IPS DF 6.9 (cell line): ENCODE data around the gene PLA1A.
"Not testable (repeated sequence)": the region's sequence is repeated elsewhere in the genome, so short reads cannot be mapped to it uniquely, and the experiment has no call there.

Source experiments
- DNase-seq: peaks from one replicate; pipeline ENCODE4 v3.0.0-alpha.2; 2013; ENCODE audit warnings: low read depth, low spot score
- H3K27ac ChIP-seq: one replicate; pipeline ENCODE4 v1.5.1; 2013; ENCODE audit warnings: low read length, control low read depth
- H3K27me3 ChIP-seq: 2 replicates; pipeline ENCODE4 v1.6.1; 2013; ENCODE audit warnings: mild to moderate bottlenecking, low read length; ENCODE audit not compliant: control insufficient read depth, insufficient read depth
- H3K36me3 ChIP-seq: 2 replicates; pipeline ENCODE4 v1.6.1; 2013; ENCODE audit warnings: low read length; ENCODE audit not compliant: control insufficient read depth, insufficient read depth
- H3K4me1 ChIP-seq: 2 replicates; pipeline ENCODE4 v1.6.1; 2013; ENCODE audit warnings: low read length; ENCODE audit not compliant: control insufficient read depth, insufficient read depth
- H3K4me3 ChIP-seq: 2 replicates; pipeline ENCODE4 v1.5.1; 2013; ENCODE audit warnings: mild to moderate bottlenecking, low read length
- H3K9me3 ChIP-seq: 2 replicates; pipeline ENCODE4 v1.6.1; 2013; ENCODE audit warnings: low read length, inconsistent platforms; ENCODE audit not compliant: control insufficient read depth, insufficient read depth
- WGBS: extraction: QIAGEN DNeasy Blood & Tissue Kit; methylation state at CpG from one replicate; pipeline ENCODE4 v1.1.7; 2013; ENCODE audit warnings: mixed read lengths, missing lambda C conversion rate; ENCODE audit not compliant: insufficient read length, insufficient coverage; 5-methylcytosine and 5-hydroxymethylcytosine counted together

PLA1A gene

DNA sequence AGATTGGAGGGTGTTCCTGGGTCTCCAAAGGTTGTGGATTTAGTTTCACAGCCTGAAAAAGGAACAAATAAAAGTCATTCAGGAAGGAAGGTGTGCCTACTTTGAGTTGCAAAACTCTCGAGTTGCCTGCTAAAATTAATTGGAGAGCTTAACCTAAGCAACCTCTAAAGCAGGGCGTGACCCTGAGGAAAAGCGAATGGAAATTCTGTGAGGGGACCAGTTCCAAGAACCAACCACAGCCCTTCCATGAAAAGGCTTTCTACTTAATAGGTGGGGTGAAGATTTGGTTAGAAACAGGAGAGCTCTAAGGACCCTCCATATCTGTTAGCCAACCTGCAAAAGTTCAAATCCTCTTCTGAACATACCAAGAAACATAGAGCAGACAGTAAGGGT lies 39.8 kb upstream of the PLA1A start:
- no CpG with 5 or more reads among the region's 3 CpGs for WGBS
- H3K27me3 ChIP-seq, result no peaks in the 10 kb centered on the region
- H3K4me1 ChIP-seq, result no peaks in the 10 kb centered on the region; the same call in 1 of the 2 replicates
- no peak for DNase-seq
- no peaks in the 10 kb centered on the region for H3K36me3 ChIP-seq
- no peaks in the 10 kb centered on the region for H3K9me3 ChIP-seq
- H3K4me3 ChIP-seq, result no peak overlapping the region
- H3K27ac ChIP-seq, result no peak overlapping the region

DNA sequence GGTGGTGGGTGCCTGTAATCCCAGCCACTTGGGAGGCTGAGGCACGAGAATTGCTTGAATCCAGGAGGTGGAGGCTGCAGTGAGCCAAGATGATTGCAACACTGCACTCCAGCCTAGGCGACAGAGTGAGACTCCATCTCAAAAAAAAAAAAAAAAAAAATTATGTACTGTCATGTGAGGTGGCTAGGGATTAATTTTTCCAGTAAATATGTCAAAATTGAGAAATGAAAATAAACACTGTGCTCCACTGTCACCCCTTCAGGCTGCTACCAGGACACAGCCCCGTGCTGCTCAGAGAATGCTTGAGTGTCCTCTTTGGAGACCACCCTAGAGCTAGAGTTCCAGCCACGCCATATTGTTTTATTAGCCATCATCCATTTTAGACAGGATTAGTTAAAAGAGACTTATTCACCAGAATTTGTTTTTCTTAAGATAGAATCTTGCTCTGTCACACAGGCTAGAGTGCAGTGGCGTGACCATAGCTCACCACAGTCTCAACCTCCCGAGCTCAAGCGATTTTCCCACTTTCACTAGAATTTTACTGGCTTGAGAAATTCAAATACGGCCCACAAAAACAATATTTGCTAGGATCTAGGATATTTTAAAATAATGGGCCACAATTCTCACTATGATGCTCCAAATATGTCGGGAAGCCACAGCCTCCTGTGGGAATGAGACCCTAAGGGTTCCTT lies 38.9 kb upstream of the PLA1A start:
- H3K4me3 ChIP-seq, result no peak overlapping the region
- H3K9me3 ChIP-seq, result no peaks in the 10 kb centered on the region
- no peak overlapping the region for H3K27ac ChIP-seq
- H3K27me3 ChIP-seq, result no peaks in the 10 kb centered on the region
- no peak for DNase-seq
- H3K4me1 ChIP-seq, result no peaks in the 10 kb centered on the region
- H3K36me3 ChIP-seq, result no peaks in the 10 kb centered on the region
- WGBS, result no CpG with 5 or more reads among the region's 9 CpGs

DNA sequence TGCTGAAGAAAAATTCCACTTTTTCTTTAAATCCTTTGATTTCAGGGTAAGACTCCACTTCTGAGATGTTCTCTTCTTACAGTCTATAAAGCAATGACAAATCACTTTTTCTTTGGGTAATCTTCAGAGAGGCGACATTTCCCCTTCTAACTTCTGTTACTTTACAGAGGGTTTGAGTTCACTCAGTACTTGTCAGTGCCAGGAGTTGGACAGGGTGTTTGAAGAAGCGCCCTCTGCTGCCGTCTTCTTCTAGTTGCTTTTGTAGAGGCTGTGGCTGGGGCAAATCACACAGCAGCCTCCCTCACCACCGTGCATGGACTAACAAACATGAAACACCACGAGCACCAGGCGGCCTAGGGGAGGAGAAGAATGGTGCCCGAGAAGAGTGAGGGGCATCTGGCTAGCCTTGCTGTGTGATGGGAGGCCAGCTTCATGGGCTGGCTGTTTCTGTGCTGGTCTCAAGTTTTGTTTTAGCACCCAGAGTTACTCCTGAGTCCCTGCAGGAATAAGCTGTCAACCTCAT lies 38.2 kb upstream of the PLA1A start, which contains the start of gene CD80:
TSS of gene CD80 (minus strand) at position 174 of the 523 bp plus-strand sequence. CDS start 1,886 bp downstream, outside the sequence.
- DNase-seq, result peak; percentile 43
- no peaks in the 10 kb centered on the region for H3K9me3 ChIP-seq
- H3K4me3 ChIP-seq, result no peak within 1 kb of the TSS
- no CpG with 5 or more reads among the region's 7 CpGs for WGBS
- H3K27ac ChIP-seq, result no peak within 1 kb of the TSS
- H3K4me1 ChIP-seq, result no peaks in the 10 kb centered on the region
- no peaks in the 10 kb centered on the region for H3K36me3 ChIP-seq
- no peaks in the 10 kb centered on the region for H3K27me3 ChIP-seq

DNA sequence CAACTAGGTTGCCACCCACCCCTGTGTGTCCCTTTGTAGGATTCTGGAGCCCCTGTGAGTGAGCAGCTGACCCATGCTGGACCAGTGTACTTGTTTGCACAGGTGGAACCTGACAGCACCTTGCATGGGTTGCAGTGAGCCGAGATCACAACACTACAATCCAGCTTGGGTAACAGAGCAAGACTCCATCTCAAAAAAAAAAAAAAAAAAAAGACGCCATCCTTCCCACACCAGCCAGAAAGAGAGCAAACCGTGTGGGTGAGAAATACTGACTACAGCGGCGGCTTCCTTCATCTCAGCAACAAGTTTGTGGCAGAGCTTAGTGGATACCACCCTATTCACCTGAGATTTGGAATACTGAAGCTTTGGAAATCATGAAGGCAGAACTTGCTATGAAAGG lies 37.5 kb upstream of the PLA1A start:
- no peak for DNase-seq
- WGBS, result no CpG with 5 or more reads among the region's 5 CpGs
- H3K27ac ChIP-seq, result no peak overlapping the region
- no peaks in the 10 kb centered on the region for H3K27me3 ChIP-seq
- H3K4me1 ChIP-seq, result no peaks in the 10 kb centered on the region
- no peak overlapping the region for H3K4me3 ChIP-seq
- H3K36me3 ChIP-seq, result no peaks in the 10 kb centered on the region
- no peaks in the 10 kb centered on the region for H3K9me3 ChIP-seq

DNA sequence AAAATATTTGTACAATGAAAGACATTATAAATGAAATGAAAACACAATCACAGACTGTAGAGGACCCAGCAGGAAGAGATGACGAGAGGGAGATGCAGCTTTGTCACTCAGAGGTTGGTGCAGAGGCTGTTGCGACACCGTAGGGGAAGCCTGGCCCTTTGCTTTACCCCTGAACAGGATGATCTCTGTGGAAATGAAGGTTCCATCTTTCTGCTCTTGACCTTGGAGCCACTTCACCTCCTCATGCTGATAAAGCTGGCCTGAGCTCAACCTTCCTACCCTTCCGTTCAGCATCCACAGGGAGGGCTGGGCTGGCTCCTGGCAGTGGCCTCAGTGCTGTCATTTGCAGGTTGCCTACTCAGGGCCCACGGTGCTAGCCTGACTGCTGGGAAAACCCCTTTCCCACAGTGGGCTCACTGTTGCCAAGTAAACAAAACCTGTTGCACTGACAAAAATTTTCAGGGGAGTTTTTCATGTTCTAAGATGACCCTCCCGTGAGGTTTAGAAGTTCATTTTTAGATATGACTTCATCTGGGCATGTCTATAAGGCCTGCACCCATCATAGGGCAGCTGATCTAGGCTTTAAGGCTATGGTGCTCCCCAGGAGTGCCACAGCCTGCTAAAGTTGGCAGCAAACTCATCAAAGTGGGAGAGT lies 35.3 kb upstream of the PLA1A start:
- no CpG with 5 or more reads among the region's 6 CpGs for WGBS
- no peaks in the 10 kb centered on the region for H3K36me3 ChIP-seq
- no peaks in the 10 kb centered on the region for H3K27me3 ChIP-seq
- no peaks in the 10 kb centered on the region for H3K9me3 ChIP-seq
- H3K4me3 ChIP-seq, result no peak overlapping the region
- no peak for DNase-seq
- H3K4me1 ChIP-seq, result no peaks in the 10 kb centered on the region
- H3K27ac ChIP-seq, result no peak overlapping the region

DNA sequence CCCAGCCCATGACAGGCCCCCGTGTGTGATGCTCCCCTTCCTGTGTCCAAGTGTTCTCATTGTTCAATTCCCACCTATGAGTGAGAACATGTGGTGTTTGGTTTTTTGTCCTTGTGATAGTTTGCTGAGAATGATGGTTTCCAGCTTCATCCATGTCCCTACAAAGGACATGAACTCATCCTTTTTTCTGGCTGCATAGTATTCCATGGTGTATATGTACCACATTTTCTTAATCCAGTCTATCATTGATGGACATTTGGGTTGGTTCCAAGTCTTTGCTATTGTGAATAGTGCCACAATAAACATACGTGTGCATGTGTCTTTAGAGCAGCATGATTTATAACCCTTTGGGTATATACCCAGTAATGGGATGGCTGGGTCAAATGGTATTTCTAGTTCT lies 34.4 kb upstream of the PLA1A start:
- not testable (repeated sequence) for H3K36me3 ChIP-seq, DNase-seq, H3K27me3 ChIP-seq, H3K4me3 ChIP-seq, H3K4me1 ChIP-seq, H3K27ac ChIP-seq, H3K9me3 ChIP-seq
- no CpG with 5 or more reads among the region's 2 CpGs for WGBS

DNA sequence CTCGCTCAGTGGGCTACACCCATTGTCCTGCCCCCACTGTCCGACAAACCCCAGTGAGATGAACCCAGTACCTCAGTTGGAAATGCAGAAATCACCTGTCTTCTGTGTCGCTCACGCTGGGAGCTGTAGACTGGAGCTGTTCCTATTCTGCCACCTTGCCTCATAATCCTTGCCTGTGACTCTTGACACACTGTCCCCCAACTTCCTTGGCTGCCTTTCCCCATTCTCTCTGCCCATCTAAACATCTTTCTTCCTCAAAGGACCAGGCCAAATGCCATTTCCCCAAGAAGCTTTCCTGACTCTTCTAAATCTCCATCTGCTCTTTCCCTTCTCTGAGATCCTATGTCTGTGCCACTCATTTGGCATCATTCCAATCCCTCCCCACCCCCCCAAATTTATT lies 28.5 kb upstream of the PLA1A start:
- no peaks in the 10 kb centered on the region for H3K36me3 ChIP-seq
- no peaks in the 10 kb centered on the region for H3K27me3 ChIP-seq
- H3K27ac ChIP-seq, result no peak overlapping the region
- H3K4me1 ChIP-seq, result no peaks in the 10 kb centered on the region
- no peak for DNase-seq
- WGBS, result no CpG with 5 or more reads among the region's 4 CpGs
- H3K4me3 ChIP-seq, result no peak overlapping the region
- H3K9me3 ChIP-seq, result no peaks in the 10 kb centered on the region

DNA sequence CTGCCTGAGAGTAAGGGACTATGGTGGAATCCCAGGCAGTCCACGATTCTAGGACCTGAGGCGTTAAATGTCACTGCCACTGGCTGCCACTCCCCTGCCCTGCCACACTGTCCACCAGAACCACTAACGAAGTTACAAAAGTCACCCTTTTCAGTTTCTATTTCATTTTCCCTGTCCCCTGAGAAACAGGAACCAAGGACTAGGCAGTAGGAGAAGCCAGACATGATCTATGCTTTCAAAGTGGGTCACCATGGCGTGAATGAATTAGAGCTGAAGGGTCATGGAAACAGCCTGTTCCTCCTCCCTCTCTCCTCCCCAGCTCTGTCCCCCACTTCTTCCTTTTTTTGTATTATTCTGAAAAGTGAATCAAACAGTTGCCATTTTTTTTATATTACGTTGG lies 27.5 kb upstream of the PLA1A start:
- Histone ChIP-seq H3K4me3 (no peak overlapping the region), H3K27me3 (no peaks in the 10 kb centered on the region), H3K36me3 (no peaks in the 10 kb centered on the region), H3K27ac (no peak overlapping the region), H3K4me1 (no peaks in the 10 kb centered on the region), H3K9me3 (no peaks in the 10 kb centered on the region)
- WGBS, result no CpG with 5 or more reads among the region's 5 CpGs
- no peak for DNase-seq

DNA sequence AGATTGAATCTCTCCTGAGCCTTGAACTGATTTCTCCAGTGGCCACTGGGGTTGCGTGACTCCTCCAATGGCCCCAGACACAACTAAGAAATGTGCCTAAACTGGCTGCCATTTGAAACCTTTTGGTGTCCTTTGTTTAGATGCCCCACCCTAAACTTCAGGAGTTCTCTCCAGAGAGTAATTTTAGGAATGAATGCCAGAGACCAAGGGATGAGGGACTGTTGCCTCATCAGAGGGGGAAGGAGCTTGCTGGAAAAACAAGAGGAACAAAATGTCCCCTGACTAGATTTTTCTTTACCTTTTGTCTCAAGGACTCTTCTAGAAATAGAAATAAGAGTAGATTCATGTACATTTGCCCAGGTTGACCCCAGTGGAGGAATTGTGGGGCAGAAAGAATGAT lies 26.5 kb upstream of the PLA1A start:
- Histone ChIP-seq H3K27ac (no peak overlapping the region), H3K9me3 (no peaks in the 10 kb centered on the region), H3K36me3 (no peaks in the 10 kb centered on the region), H3K27me3 (no peaks in the 10 kb centered on the region), H3K4me1 (no peaks in the 10 kb centered on the region), H3K4me3 (no peak overlapping the region)
- DNase-seq, result no peak
- WGBS, result no CpG with 5 or more reads among the region's 1 CpG

DNA sequence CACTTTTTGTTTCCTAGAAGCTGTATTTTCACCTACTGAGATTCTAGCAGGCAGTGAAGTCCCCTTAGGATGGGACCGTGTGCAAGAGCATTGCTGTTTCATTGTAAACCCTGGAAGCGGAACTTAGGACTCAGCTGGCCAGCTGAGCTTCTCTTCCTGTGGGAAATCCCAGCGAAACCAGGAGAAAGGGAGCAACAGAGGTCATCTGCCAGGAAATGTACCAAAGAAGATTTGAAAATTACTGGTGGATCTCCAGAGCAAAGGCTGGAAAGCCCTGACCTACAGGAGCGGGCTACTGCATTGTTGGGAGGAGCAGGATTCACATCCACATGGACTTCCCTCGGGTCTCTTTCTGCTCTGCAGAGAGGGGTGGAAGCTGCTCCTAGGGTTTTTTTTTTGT lies 26.0 kb upstream of the PLA1A start:
- Histone ChIP-seq H3K36me3 (no peaks in the 10 kb centered on the region), H3K27me3 (no peaks in the 10 kb centered on the region), H3K4me1 (no peaks in the 10 kb centered on the region), H3K9me3 (no peaks in the 10 kb centered on the region), H3K4me3 (no peak overlapping the region), H3K27ac (no peak overlapping the region)
- no peak for DNase-seq
- WGBS, result no CpG with 5 or more reads among the region's 5 CpGs

DNA sequence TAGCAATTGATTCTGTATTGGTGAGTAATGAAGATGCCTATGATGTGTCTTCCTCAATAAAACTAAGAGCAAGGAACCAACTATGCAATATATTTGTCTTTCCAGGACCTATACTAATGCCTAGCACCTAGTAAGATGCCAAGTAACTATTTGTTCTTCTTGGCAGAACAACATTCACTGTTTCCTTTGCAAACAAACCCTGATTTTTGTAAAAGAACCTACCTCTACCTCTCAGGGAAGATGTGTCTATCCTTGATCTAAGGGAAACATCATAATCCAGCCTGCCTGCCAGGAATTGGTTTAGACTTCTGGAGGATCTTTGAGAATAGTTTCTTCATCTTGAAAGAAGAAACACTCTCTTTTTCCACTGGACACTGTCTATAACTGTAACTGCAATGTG lies 22.2 kb upstream of the PLA1A start:
- Histone ChIP-seq H3K4me1 (no peaks in the 10 kb centered on the region; the same call in 1 of the 2 replicates), H3K4me3 (no peak overlapping the region), H3K9me3 (no peaks in the 10 kb centered on the region), H3K27ac (no peak overlapping the region), H3K27me3 (no peaks in the 10 kb centered on the region), H3K36me3 (no peaks in the 10 kb centered on the region)
- DNase-seq, result no peak
